ENCODE results near the gene HSD17B1. TPM values are rescaled to one million over a fixed set of nuclear protein-coding genes. Genes with fewer than 3 reads are reported as not detected.

The HSD17B1 gene
- total and polyA plus RNA-seq, 2 of the 13 experiments (the other 11 are each of a cell fraction or from before 2014, with no cell fraction given), result 0.54 to 0.93 TPM

DNA sequence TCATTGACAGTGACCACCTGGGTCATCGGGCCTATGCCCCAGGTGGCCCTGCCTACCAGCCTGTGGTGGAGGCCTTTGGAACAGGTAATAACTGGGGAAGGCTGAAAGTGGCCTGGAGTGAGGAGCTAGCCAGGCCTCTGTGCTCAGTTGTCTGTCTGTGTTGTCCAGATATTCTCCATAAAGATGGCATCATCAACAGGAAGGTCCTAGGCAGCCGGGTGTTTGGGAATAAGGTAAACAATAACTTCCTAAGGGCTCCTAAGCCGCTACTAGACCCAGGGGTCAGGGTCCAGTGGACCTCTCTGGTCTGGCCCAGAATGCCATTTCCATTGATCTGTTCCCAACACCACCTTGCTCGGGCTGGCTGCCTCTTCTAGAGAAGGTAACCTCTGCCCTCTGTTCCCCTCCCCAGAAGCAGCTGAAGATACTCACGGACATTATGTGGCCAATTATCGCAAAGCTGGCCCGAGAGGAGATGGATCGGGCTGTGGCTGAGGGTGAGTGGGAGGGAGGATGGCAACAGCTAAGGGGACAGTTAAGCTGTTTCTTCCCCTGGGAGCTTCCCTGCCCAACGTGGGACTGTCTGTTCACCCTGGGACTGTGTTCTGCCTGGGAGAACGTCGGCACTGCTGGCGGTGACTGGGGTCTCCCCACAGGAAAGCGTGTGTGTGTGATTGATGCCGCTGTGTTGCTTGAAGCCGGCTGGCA is 12.2 kb downstream of the HSD17B1 start (continued):
- TF ChIP-seq, protein P1, sequence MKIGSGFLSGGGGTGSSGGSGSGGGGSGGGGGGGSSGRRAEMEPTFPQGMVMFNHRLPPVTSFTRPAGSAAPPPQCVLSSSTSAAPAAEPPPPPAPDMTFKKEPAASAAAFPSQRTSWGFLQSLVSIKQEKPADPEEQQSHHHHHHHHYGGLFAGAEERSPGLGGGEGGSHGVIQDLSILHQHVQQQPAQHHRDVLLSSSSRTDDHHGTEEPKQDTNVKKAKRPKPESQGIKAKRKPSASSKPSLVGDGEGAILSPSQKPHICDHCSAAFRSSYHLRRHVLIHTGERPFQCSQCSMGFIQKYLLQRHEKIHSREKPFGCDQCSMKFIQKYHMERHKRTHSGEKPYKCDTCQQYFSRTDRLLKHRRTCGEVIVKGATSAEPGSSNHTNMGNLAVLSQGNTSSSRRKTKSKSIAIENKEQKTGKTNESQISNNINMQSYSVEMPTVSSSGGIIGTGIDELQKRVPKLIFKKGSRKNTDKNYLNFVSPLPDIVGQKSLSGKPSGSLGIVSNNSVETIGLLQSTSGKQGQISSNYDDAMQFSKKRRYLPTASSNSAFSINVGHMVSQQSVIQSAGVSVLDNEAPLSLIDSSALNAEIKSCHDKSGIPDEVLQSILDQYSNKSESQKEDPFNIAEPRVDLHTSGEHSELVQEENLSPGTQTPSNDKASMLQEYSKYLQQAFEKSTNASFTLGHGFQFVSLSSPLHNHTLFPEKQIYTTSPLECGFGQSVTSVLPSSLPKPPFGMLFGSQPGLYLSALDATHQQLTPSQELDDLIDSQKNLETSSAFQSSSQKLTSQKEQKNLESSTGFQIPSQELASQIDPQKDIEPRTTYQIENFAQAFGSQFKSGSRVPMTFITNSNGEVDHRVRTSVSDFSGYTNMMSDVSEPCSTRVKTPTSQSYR (CRISPR knock-in tag; IDR thresholded peaks at IDR 0.05; ENCODE audit: borderline replicate concordance), result 0 out of 2 replicates have a peak, but pooled peaks have one; percentile 6
- TF ChIP-seq, protein P2, sequence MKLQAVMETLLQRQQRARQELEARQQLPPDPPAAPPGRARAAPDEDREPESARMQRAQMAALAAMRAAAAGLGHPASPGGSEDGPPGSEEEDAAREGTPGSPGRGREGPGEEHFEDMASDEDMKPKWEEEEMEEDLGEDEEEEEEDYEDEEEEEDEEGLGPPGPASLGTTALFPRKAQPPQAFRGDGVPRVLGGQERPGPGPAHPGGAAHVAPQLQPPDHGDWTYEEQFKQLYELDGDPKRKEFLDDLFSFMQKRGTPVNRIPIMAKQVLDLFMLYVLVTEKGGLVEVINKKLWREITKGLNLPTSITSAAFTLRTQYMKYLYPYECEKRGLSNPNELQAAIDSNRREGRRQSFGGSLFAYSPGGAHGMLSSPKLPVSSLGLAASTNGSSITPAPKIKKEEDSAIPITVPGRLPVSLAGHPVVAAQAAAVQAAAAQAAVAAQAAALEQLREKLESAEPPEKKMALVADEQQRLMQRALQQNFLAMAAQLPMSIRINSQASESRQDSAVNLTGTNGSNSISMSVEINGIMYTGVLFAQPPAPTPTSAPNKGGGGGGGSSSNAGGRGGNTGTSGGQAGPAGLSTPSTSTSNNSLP (IDR thresholded peaks at IDR 0.05; ENCODE audit: low read depth, low read length), result peak; percentile 39; the same call in 1 of the 2 replicates
- 0 out of 2 replicates have a peak, but pooled peaks have one; percentile 22 for TF ChIP-seq POLR2AphosphoS2 (IDR thresholded peaks at IDR 0.05; ENCODE audit: low read depth, low read length)
- TF ChIP-seq SMAD3 (CRISPR knock-in tag; IDR thresholded peaks at IDR 0.05), result peak; percentile 89
- TF ChIP-seq RCOR2 (CRISPR knock-in tag; IDR thresholded peaks at IDR 0.05), result peak; percentile 82
- TF ChIP-seq MXI1 (IDR thresholded peaks at IDR 0.05; ENCODE audit: borderline replicate concordance, low read depth, low read length), result peak; percentile 57; the same call in 1 of the 3 replicates
- no peak for TF ChIP-seq ZNF24 (IDR thresholded peaks at IDR 0.05)
- peak; percentile 56; the same call in 1 of the 2 replicates for TF ChIP-seq ELF3 (CRISPR knock-in tag; IDR thresholded peaks at IDR 0.05)
- peak; percentile 51; the same call in 1 of the 2 replicates for TF ChIP-seq ZFY (CRISPR knock-in tag; IDR thresholded peaks at IDR 0.05)
- TF ChIP-seq HMG20B (CRISPR knock-in tag; conservative IDR thresholded peaks at IDR 0.05), result peak; percentile 80
- TF ChIP-seq ZNF747 (CRISPR knock-in tag; IDR thresholded peaks at IDR 0.05; ENCODE audit: borderline replicate concordance), result peak; percentile 63; the same call in 1 of the 2 replicates
- peak; percentile 81 for TF ChIP-seq THAP11 (CRISPR knock-in tag; IDR thresholded peaks at IDR 0.05)
- 0 out of 2 replicates have a peak, but pooled peaks have one; percentile 51 for TF ChIP-seq ZNF335 (CRISPR knock-in tag; IDR thresholded peaks at IDR 0.05)
- TF ChIP-seq ZNF441 (CRISPR knock-in tag; IDR thresholded peaks at IDR 0.05; ENCODE audit: borderline replicate concordance), result 0 out of 2 replicates have a peak, but pooled peaks have one; percentile 14
- TF ChIP-seq, protein P3, sequence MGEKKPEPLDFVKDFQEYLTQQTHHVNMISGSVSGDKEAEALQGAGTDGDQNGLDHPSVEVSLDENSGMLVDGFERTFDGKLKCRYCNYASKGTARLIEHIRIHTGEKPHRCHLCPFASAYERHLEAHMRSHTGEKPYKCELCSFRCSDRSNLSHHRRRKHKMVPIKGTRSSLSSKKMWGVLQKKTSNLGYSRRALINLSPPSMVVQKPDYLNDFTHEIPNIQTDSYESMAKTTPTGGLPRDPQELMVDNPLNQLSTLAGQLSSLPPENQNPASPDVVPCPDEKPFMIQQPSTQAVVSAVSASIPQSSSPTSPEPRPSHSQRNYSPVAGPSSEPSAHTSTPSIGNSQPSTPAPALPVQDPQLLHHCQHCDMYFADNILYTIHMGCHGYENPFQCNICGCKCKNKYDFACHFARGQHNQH (CRISPR knock-in tag; IDR thresholded peaks at IDR 0.05), result peak; percentile 85
- TF ChIP-seq RXRA (CRISPR knock-in tag; IDR thresholded peaks at IDR 0.05), result peak; percentile 74
- TF ChIP-seq ZNF431 (CRISPR knock-in tag; IDR thresholded peaks at IDR 0.05; ENCODE audit: borderline replicate concordance, low read depth), result 0 out of 2 replicates have a peak, but pooled peaks have one; percentile 75
- TF ChIP-seq ZSCAN9 (CRISPR knock-in tag; IDR thresholded peaks at IDR 0.05; ENCODE audit: borderline replicate concordance), result 0 out of 2 replicates have a peak, but pooled peaks have one; percentile 40
- TF ChIP-seq KLF9 (CRISPR knock-in tag; IDR thresholded peaks at IDR 0.05; ENCODE audit: low read depth), result 0 out of 2 replicates have a peak, but pooled peaks have one; percentile 66
- TF ChIP-seq NFKB2 (CRISPR knock-in tag; IDR thresholded peaks at IDR 0.05; ENCODE audit: borderline replicate concordance), result peak; percentile 86; the same call in 1 of the 2 replicates
